Epithelial cell of proximal tubule (primary cell): ENCODE data around the gene DGKI. TPM values are rescaled to one million over a fixed set of nuclear protein-coding genes. Genes with fewer than 3 reads are reported as not detected.
"Not testable (repeated sequence)": the region's sequence is repeated elsewhere in the genome, so short reads cannot be mapped to it uniquely, and the experiment has no call there.

Source experiments
- DNase-seq: peaks from one replicate; pipeline ENCODE4 v3.0.0-alpha.2; 2011; ENCODE audit warnings: low read depth
- H3K4me3 ChIP-seq: 2 replicates; pipeline ENCODE4 v1.5.1; 2011; ENCODE audit warnings: low read depth, mild to moderate bottlenecking, low read length
- total RNA-seq: library from RNA; depleted of rRNA; stranded (reverse); fragments of >200 nt; gene quantifications from 2 replicates; pipeline ENCODE4 v1.2.3, GENCODE V29; 2015
- TF ChIP-seq, protein P1 (sequence below): conservative IDR thresholded peaks from 2 replicates; pipeline ENCODE4 v1.5.1; 2012; ENCODE audit warnings: low read depth, mild to moderate bottlenecking, low read length

DGKI gene
- total RNA-seq, 1 donor from 2014 or later, result 0.69 TPM

DNA sequence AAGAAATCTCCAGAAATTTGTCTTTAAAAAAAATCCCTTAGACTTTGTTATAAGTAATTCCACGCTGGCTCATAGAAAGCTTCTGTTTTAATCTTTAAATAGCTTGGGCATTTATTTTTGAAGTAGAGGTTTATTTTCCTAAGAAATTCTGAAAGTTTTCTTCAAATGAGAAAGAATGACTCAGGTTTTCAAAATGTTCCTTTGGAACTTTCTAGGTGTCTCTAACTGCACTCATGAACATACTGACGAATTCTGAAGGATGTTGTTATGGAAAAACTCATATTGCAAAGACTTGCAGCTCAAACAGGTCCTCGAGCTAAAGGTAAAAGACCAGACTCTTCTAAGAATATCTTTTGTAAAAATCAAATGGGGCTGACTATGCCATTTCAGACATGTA is 10.7 kb downstream of the DGKI start:
- no peak overlapping the region for H3K4me3 ChIP-seq
- DNase-seq, result no peak
- TF ChIP-seq, protein P1, sequence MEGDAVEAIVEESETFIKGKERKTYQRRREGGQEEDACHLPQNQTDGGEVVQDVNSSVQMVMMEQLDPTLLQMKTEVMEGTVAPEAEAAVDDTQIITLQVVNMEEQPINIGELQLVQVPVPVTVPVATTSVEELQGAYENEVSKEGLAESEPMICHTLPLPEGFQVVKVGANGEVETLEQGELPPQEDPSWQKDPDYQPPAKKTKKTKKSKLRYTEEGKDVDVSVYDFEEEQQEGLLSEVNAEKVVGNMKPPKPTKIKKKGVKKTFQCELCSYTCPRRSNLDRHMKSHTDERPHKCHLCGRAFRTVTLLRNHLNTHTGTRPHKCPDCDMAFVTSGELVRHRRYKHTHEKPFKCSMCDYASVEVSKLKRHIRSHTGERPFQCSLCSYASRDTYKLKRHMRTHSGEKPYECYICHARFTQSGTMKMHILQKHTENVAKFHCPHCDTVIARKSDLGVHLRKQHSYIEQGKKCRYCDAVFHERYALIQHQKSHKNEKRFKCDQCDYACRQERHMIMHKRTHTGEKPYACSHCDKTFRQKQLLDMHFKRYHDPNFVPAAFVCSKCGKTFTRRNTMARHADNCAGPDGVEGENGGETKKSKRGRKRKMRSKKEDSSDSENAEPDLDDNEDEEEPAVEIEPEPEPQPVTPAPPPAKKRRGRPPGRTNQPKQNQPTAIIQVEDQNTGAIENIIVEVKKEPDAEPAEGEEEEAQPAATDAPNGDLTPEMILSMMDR, result no peak

DNA sequence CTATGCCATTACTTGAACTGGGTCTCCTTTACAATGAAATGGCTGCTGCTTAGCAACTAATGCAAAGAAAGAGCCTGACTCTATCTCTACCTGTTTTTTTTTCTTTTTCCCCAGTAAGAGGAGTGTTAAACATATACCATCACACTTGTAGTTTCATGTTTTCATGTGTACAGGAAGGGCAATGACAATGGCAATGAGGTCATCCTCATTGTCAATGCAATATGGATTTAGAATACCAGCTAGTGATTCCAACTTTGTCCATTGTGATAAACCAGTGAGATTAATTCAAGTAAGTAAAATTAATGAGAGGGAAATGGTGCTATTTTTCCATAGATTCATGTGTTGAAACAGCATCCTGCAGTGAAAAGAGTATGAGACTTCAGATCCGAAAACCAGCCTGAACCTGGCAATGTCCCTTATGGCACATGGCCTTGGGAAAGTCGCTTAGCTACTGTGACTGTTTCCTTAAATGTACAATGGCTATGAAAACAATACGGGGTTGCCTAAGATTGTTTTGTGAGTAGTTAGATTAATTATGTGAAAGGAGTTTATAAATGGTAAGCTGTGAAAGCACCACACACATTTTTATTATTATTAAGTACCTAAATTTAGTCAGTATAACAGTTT is 11.2 kb downstream of the DGKI start:
- TF ChIP-seq, protein P1, result no peak
- DNase-seq, result no peak
- H3K4me3 ChIP-seq, result no peak overlapping the region

DNA sequence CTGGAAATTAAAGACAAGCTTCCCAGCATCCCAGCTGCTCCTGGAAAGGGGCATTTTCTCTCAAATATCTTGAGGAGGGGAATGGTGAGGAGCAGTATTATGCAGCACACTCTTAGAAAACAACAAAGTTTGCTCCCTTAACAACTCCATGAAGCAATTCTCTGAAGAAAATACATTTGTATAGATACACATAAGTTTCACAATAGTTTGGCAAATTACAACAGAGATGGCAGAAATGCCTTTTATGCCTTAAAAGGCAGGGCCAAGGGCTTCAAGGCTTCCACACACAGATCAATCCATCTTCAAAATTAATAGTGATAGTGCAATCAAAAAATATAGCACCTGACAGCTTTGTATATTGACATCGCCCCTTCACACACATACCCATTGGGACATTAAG is 12.2 kb downstream of the DGKI start:
- DNase-seq, result no peak
- no peak overlapping the region for H3K4me3 ChIP-seq
- TF ChIP-seq, protein P1, result no peak

DNA sequence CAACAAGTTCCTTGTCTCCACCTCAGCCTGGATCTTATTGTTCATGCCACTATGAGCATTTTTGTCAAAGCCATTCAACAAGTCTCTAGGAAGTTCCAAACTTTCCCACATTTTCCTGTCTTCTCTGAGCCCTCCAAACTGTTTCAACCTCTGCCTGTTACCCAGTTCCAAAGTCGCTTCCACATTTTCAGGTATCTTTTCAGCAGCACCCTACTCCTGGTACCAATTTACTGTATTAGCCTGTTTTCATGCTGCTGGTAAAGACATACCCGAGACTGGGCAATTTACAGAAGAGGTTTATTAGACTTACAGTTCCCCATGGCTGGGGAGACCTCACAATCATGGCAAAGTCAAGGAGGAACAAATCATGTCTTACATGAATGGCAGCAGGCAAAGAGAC is 13.8 kb downstream of the DGKI start:
- not testable (repeated sequence) for DNase-seq, H3K4me3 ChIP-seq

DNA sequence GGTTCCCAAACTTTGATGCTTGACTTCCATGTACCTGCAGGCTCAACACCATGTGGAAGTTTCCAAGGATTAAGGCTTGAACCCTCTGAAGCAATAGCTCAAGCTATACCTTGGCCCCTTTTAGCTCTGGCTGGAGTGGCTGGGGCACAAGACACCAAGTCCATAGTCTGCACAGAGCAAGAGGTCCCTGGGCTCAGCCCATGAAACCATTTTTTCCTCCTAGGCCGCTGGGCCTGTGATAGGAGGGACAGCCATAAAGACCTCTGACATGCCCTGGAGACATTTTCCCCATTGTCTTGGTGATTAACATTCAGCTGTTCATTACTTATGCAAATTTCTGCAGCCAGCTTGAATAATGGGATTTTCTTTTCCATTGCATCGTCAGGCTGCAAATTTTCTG is 14.4 kb downstream of the DGKI start:
- TF ChIP-seq, protein P1, result no peak
- DNase-seq, result no peak
- H3K4me3 ChIP-seq, result no peak overlapping the region

DNA sequence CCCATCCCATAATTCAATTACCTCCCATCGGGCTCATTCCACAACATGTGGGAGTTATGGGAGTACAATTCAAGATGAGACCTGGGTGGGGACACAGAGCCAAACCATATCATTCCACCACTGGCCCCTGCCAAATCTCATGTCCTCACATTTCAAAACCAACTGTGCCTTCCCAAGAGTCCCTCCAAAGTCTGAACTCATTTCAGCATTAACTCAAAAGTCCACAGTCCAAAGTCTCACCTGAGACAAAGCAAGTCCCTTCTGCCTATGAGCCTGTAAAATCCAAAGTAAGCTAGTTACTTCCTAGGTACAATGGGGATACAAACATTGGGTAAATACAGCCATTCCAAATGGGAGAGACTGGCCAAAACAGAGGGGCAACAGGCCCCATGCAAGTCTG is 15.2 kb downstream of the DGKI start:
- H3K4me3 ChIP-seq, DNase-seq: not testable (repeated sequence)

DNA sequence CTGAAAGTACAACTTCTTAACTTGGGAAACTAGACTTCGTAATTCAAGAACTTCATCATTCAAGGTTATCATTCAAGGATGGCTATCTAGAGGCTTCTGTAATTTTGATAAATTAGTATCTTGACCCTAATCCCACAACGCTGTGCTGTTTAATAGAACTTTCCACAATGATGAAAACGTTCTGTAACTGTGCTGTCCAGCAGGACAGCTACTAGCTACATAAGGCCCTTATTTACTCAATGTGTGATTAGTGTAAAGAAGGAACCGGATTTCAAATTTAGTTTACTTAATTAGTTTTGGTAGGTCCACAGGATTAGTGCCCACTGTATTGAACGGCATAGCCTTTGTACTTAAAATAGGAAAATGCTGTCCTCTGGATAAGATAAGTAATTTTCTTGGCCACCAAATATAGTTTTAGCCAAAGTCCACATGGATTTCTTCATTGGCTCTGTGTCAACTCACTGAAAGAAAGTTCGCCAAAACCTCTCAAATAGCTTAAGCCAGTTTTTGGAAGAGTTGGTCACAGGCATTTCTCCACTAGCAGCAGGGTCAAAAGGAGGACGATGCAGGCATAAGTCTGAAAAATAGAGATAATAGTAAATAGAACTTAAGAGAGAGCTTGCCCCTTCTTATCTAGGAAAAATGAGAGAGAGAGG is 17.3 kb downstream of the DGKI start:
- no peak for DNase-seq
- TF ChIP-seq, protein P1, result no peak
- H3K4me3 ChIP-seq, result no peak overlapping the region

DNA sequence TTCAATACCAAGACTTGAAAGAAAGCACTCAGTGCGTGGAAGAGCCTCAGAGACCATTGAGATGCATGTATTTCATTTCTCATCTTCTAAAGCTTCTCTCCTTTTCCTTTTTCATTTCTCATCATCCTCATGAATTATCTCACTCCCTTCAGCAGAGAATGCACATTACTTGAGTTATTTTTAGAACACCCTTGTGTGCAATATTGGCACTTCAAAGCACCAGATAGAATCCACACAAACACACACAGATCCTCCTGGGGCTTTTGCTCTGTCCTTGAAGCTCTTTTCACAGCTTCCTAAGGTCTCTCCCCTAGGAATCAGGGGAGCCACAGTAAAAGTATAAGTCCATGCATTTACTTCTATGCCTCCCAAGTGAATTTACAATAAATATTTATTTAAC is 18.3 kb downstream of the DGKI start:
- TF ChIP-seq, protein P1, result no peak
- H3K4me3 ChIP-seq, result no peak overlapping the region
- DNase-seq, result no peak
